Activated naive CD4-positive, alpha-beta T cell treated with anti-CD3 and anti-CD28 coated beads, Interleukin-2, amount 10 ng/mL, durations not matched to agents 7 days and 5 days (primary cell): ENCODE measurements around the gene MRPL17.

Experiments used
- CTCF ChIA-PET: fragments of 350-600 bp; sonication (Branson Sonifier 250); formaldehyde crosslinking; loops from one replicate; lab custom pipeline; 2021; ENCODE audit warnings: antibody characterized with exemption; lab: Charles Lee
- DNase-seq: peaks from one replicate; pipeline ENCODE4 v3.0.0-alpha.2; 2020
- H3K27ac Mint-ChIP-seq: one replicate; pipeline ENCODE4 v1.8.0; 2021; ENCODE audit warnings: mild to moderate bottlenecking, moderate library complexity, mixed read lengths
- H3K27me3 Mint-ChIP-seq: one replicate; pipeline ENCODE4 v1.8.0; 2021; ENCODE audit warnings: mild to moderate bottlenecking, mixed read lengths
- H3K36me3 Mint-ChIP-seq: one replicate; pipeline ENCODE4 v1.8.0; 2021; ENCODE audit warnings: mixed read lengths
- H3K4me1 Mint-ChIP-seq: one replicate; pipeline ENCODE4 v1.8.0; 2021; ENCODE audit warnings: mixed read lengths
- H3K4me3 Mint-ChIP-seq: one replicate; pipeline ENCODE4 v1.8.0; 2021; ENCODE audit warnings: mild to moderate bottlenecking, moderate library complexity, mixed read lengths
- H3K9me3 Mint-ChIP-seq: one replicate; pipeline ENCODE4 v1.8.0; 2021; ENCODE audit warnings: mixed read lengths

MRPL17 gene

GRCh38 chr11:6630632-6631291 is 52.4 kb downstream of the MRPL17 start:
- no peaks in the 10 kb centered on the region for H3K36me3 Mint-ChIP-seq
- H3K4me3 Mint-ChIP-seq, result no peak overlapping the region
- no peak overlapping the region for H3K27ac Mint-ChIP-seq
- H3K4me1 Mint-ChIP-seq, result peaks cover 24% of the 10 kb centered on the region
- CTCF ChIA-PET, result interaction anchor here (0.8 kb wide), 1 partner anchor 26 kb away, joined by 3 read pairs; no protein-coding TSS in a partner anchor
- H3K9me3 Mint-ChIP-seq, result no peaks in the 10 kb centered on the region
- no peak for DNase-seq
- H3K27me3 Mint-ChIP-seq, result no peaks in the 10 kb centered on the region
